WTC11 (cell line): ENCODE results near the gene PLEKHG5. TPM values are rescaled to one million over a fixed set of nuclear protein-coding genes. Genes with fewer than 3 reads are reported as not detected.
"Not testable (repeated sequence)": the region's sequence is repeated elsewhere in the genome, so short reads cannot be mapped to it uniquely, and the experiment has no call there.

Experiments used
- ATAC-seq: fragments of 200-7000 bp; cut with Tn5 transposase; 2 replicates; pipeline ENCODE4 v1.10.0; 2021; ENCODE audit warnings: mild to moderate bottlenecking, moderate library complexity
- CTCF ChIA-PET: fragments of 300-600 bp; sonication (Branson Sonifier 250); formaldehyde crosslinking; loops from one replicate; lab custom pipeline; 2021; ENCODE audit warnings: antibody characterized with exemption; lab: Charles Lee
- POLR2A ChIA-PET: fragments of 350-600 bp; sonication (Branson Sonifier 250); formaldehyde crosslinking; loops from one replicate; lab custom pipeline; 2021; ENCODE audit warnings: antibody characterized with exemption; lab: Charles Lee
- DNase-seq: peaks from one replicate; pipeline ENCODE4 v3.0.0; 2021; ENCODE audit warnings: low spot score
- H3K27ac Mint-ChIP-seq: 2 replicates; pipeline ENCODE4 v1.8.0; 2021; ENCODE audit warnings: mixed read lengths
- H3K27me3 Mint-ChIP-seq: 2 replicates; pipeline ENCODE4 v1.8.0; 2021; ENCODE audit warnings: low read depth, mild to moderate bottlenecking, moderate library complexity, mixed read lengths
- H3K36me3 Mint-ChIP-seq: 2 replicates; pipeline ENCODE4 v1.8.0; 2021; ENCODE audit warnings: mixed read lengths
- H3K4me1 Mint-ChIP-seq: 2 replicates; pipeline ENCODE4 v1.8.0; 2022; ENCODE audit warnings: mixed read lengths
- H3K4me3 Mint-ChIP-seq: 2 replicates; pipeline ENCODE4 v1.8.0; 2021; ENCODE audit warnings: mild to moderate bottlenecking, moderate library complexity, mixed read lengths
- H3K9me3 Mint-ChIP-seq: 2 replicates; pipeline ENCODE4 v1.8.0; 2021; ENCODE audit warnings: mixed read lengths
- AR ChIP-seq: fragments of 250-450 bp; sonication (Bioruptor Pico); IDR thresholded peaks from 2 replicates; pipeline ENCODE4 v1.9.0; 2021; ENCODE audit warnings: mild to moderate bottlenecking
- CDX4 ChIP-seq: fragments of 250-450 bp; sonication (Bioruptor Pico); IDR thresholded peaks from 2 replicates; pipeline ENCODE4 v1.9.0; 2021; ENCODE audit warnings: moderate library complexity, mild to moderate bottlenecking, inconsistent platforms, borderline replicate concordance
- CREB1 ChIP-seq: sonication (generic); formaldehyde crosslinking; IDR thresholded peaks from 2 replicates; pipeline ENCODE4 v1.8.0; 2023; ENCODE audit warnings: mild to moderate bottlenecking, missing genetic modification reagents
- CTCF ChIP-seq: fragments of 200-600 bp; IDR thresholded peaks from 2 replicates; pipeline ENCODE4 v1.8.0; 2022; ENCODE audit warnings: antibody characterized with exemption
- E2F4 ChIP-seq: sonication (generic); formaldehyde crosslinking; IDR thresholded peaks from 2 replicates; pipeline ENCODE4 v1.8.1; 2022; ENCODE audit warnings: low read depth, mild to moderate bottlenecking, moderate library complexity, missing genetic modification reagents, borderline replicate concordance
- ELF4 ChIP-seq: sonication (generic); formaldehyde crosslinking; IDR thresholded peaks from 2 replicates; pipeline ENCODE4 v1.8.1; 2022; ENCODE audit warnings: low read depth, mild to moderate bottlenecking, moderate library complexity, missing genetic modification reagents
- ETV6 ChIP-seq: sonication (generic); formaldehyde crosslinking; IDR thresholded peaks from 2 replicates; pipeline ENCODE4 v1.8.1; 2022; ENCODE audit warnings: mild to moderate bottlenecking, missing genetic modification reagents
- FOXJ3 ChIP-seq: sonication (generic); formaldehyde crosslinking; IDR thresholded peaks from 2 replicates; pipeline ENCODE4 v1.9.0; 2021; ENCODE audit warnings: missing genetic modification reagents, mild to moderate bottlenecking, borderline replicate concordance
- GTF2I ChIP-seq: fragments of 250-450 bp; sonication (Bioruptor Pico); conservative IDR thresholded peaks from 2 replicates; pipeline ENCODE4 v1.4.0; 2021; ENCODE audit warnings: mild to moderate bottlenecking
- IRF2 ChIP-seq: sonication (generic); formaldehyde crosslinking; IDR thresholded peaks from 2 replicates; pipeline ENCODE4 v1.8.0; 2022; ENCODE audit warnings: low read depth, missing genetic modification reagents, borderline replicate concordance
- MAX ChIP-seq: sonication (generic); formaldehyde crosslinking; IDR thresholded peaks from 2 replicates; pipeline ENCODE4 v1.8.0; 2022; ENCODE audit warnings: mild to moderate bottlenecking, missing genetic modification reagents
- MYBL2 ChIP-seq: sonication (generic); formaldehyde crosslinking; IDR thresholded peaks from 2 replicates; pipeline ENCODE4 v1.8.1; 2023; ENCODE audit warnings: mild to moderate bottlenecking, moderate library complexity, missing genetic modification reagents
- NFATC4 ChIP-seq: fragments of 250-450 bp; sonication (Bioruptor Pico); IDR thresholded peaks from 2 replicates; pipeline ENCODE4 v1.9.0; 2021; ENCODE audit warnings: mild to moderate bottlenecking
- NFYB ChIP-seq: sonication (generic); formaldehyde crosslinking; conservative IDR thresholded peaks from 2 replicates; pipeline ENCODE4 v1.8.0; 2022; ENCODE audit warnings: low read depth, missing genetic modification reagents
- NR2C2 ChIP-seq: sonication (generic); formaldehyde crosslinking; IDR thresholded peaks from 2 replicates; pipeline ENCODE4 v1.8.0; 2022; ENCODE audit warnings: mild to moderate bottlenecking, missing genetic modification reagents
- OVOL2 ChIP-seq: fragments of 250-450 bp; sonication (Bioruptor Pico); IDR thresholded peaks from 2 replicates; pipeline ENCODE4 v1.9.0; 2021; ENCODE audit warnings: mild to moderate bottlenecking, borderline replicate concordance
- PREB ChIP-seq: sonication (generic); formaldehyde crosslinking; IDR thresholded peaks from 2 replicates; pipeline ENCODE4 v1.8.1; 2022; ENCODE audit warnings: mild to moderate bottlenecking, missing genetic modification reagents, moderate library complexity, borderline replicate concordance
- RELA ChIP-seq: sonication (generic); formaldehyde crosslinking; IDR thresholded peaks from 2 replicates; pipeline ENCODE4 v1.8.1; 2022; ENCODE audit warnings: missing genetic modification reagents, mild to moderate bottlenecking, borderline replicate concordance
- TCF7 ChIP-seq: sonication (generic); formaldehyde crosslinking; IDR thresholded peaks from 2 replicates; pipeline ENCODE4 v1.8.0; 2022; ENCODE audit warnings: mild to moderate bottlenecking, low read depth, missing genetic modification reagents, moderate library complexity
- TP53 ChIP-seq: sonication (generic); formaldehyde crosslinking; IDR thresholded peaks from 2 replicates; pipeline ENCODE4 v1.8.1; 2023; ENCODE audit warnings: mild to moderate bottlenecking, missing genetic modification reagents
- ZNF121 ChIP-seq: sonication (generic); formaldehyde crosslinking; IDR thresholded peaks from 2 replicates; pipeline ENCODE4 v1.8.0; 2023; ENCODE audit warnings: missing genetic modification reagents
- ZNF219 ChIP-seq: sonication (generic); formaldehyde crosslinking; IDR thresholded peaks from 2 replicates; pipeline ENCODE4 v1.8.0; 2023; ENCODE audit warnings: missing genetic modification reagents, mild to moderate bottlenecking, borderline replicate concordance
- total RNA-seq: library from RNA; stranded (reverse); gene quantifications from 3 replicates; pipeline ENCODE4 v1.2.3, GENCODE V29; 2021

Gene PLEKHG5
- total RNA-seq, 1 experiment from 2014 or later: 27.5 TPM

- no peak for TF ChIP-seq AR (CRISPR knock-in tag)
- no peak for TF ChIP-seq GTF2I (CRISPR knock-in tag)
- TF ChIP-seq NFYB: no peak
- TF ChIP-seq OVOL2: no peak
- TF ChIP-seq NFATC4 (CRISPR knock-in tag): no peak
- TF ChIP-seq ZNF219 (CRISPR knock-in tag): no peak
- TF ChIP-seq NR2C2 (CRISPR knock-in tag): no peak
- TF ChIP-seq RELA: no peak
- TF ChIP-seq CREB1: no peak
- TF ChIP-seq FOXJ3: no peak
- TF ChIP-seq ZNF121 (CRISPR knock-in tag): peak; percentile 27; the same call in 1 of the 2 replicates
- peak; percentile 56; the same call in 1 of the 2 replicates for TF ChIP-seq MYBL2
These were observed 44.2 kb downstream of the PLEKHG5 start (continued) for GRCh38 chr1:6447016-6447817.

GRCh38 chr1:6446665-6447015 is 44.8 kb downstream of the PLEKHG5 start:
- Mint-ChIP-seq H3K36me3 (no peaks in the 10 kb centered on the region), H3K27me3 (peaks cover 8% of the 10 kb centered on the region), H3K9me3 (no peaks in the 10 kb centered on the region), H3K27ac (no peak overlapping the region), H3K4me3 (peak overlapping the region; percentile 75), H3K4me1 (peaks cover 33% of the 10 kb centered on the region)
- DNase-seq (no peak), ATAC-seq (no peak)
- ChIA-PET CTCF (interaction anchor here (0.7 to 6.4 kb wide), 11 partner anchors 8 to 99 kb away, joined by 3 to 85 read pairs (median 6); partner anchors contain the start of gene HES2), POLR2A (no interaction called here)
- TF ChIP-seq CDX4 (CRISPR knock-in tag) (no peak), TCF7 (CRISPR knock-in tag) (no peak), MAX (CRISPR knock-in tag) (no peak), OVOL2 (no peak)

GRCh38 chr1:6445929-6446328 is 45.5 kb downstream of the PLEKHG5 start:
- peaks cover 15% of the 10 kb centered on the region for H3K27me3 Mint-ChIP-seq
- H3K27ac Mint-ChIP-seq, ATAC-seq, H3K9me3 Mint-ChIP-seq, POLR2A ChIA-PET, H3K4me3 Mint-ChIP-seq, DNase-seq, H3K36me3 Mint-ChIP-seq: not testable (repeated sequence)
- CTCF ChIA-PET: interaction anchor here (0.6 to 6.4 kb wide), 12 partner anchors 7 to 196 kb away, joined by 3 to 85 read pairs (median 6); partner anchors contain the start of gene HES2
- H3K4me1 Mint-ChIP-seq: peaks cover 39% of the 10 kb centered on the region

GRCh38 chr1:6445062-6445763 is 46.3 kb downstream of the PLEKHG5 start:
- no peaks in the 10 kb centered on the region for H3K9me3 Mint-ChIP-seq
- ChIA-PET POLR2A (no interaction called here), CTCF (interaction anchor here (0.6 to 5.7 kb wide), 9 partner anchors 10 to 195 kb away, joined by 3 to 71 read pairs (median 6); no protein-coding TSS in a partner anchor)

More at GRCh38 chr1:6445062-6445763, 46.3 kb downstream of the PLEKHG5 start:
- peak; percentile 78 for DNase-seq
- Mint-ChIP-seq H3K27me3 (peaks cover 17% of the 10 kb centered on the region), H3K4me1 (peaks cover 37% of the 10 kb centered on the region), H3K36me3 (no peaks in the 10 kb centered on the region), H3K4me3 (no peak overlapping the region), H3K27ac (peak overlapping the region; percentile 58)
- TF ChIP-seq TP53 (CRISPR knock-in tag) (no peak), IRF2 (CRISPR knock-in tag) (no peak), E2F4 (no peak), ETV6 (peak; percentile 19; the same call in 1 of the 2 replicates), ELF4 (CRISPR knock-in tag) (no peak), CTCF (peak; percentile 49; the same call in 1 of the 2 replicates), PREB (no peak)
- peak; percentile 14 for ATAC-seq
